Fibroblast of mammary gland (primary cell): Measurements from ENCODE around the gene POLN.

Source experiments
- DNase-seq: peaks from one replicate; pipeline ENCODE4 v3.0.0-alpha.2; 2010; ENCODE audit warnings: low read depth
- H3K4me3 ChIP-seq: 2 replicates; pipeline ENCODE4 v1.5.1; 2011; ENCODE audit warnings: low read depth, mild to moderate bottlenecking, low read length, moderate library complexity; ENCODE audit not compliant: control insufficient read depth
- CTCF ChIP-seq: conservative IDR thresholded peaks from 2 replicates; pipeline ENCODE4 v1.5.1; 2011; ENCODE audit warnings: low read depth, low read length, inconsistent platforms; ENCODE audit not compliant: control insufficient read depth, insufficient read depth

Gene POLN

GRCh38 chr4:2254665-2255500, 13.0 kb upstream of the POLN start:
- no peak for TF ChIP-seq CTCF
- no peak overlapping the region for H3K4me3 ChIP-seq
- DNase-seq = no peak

DNA sequence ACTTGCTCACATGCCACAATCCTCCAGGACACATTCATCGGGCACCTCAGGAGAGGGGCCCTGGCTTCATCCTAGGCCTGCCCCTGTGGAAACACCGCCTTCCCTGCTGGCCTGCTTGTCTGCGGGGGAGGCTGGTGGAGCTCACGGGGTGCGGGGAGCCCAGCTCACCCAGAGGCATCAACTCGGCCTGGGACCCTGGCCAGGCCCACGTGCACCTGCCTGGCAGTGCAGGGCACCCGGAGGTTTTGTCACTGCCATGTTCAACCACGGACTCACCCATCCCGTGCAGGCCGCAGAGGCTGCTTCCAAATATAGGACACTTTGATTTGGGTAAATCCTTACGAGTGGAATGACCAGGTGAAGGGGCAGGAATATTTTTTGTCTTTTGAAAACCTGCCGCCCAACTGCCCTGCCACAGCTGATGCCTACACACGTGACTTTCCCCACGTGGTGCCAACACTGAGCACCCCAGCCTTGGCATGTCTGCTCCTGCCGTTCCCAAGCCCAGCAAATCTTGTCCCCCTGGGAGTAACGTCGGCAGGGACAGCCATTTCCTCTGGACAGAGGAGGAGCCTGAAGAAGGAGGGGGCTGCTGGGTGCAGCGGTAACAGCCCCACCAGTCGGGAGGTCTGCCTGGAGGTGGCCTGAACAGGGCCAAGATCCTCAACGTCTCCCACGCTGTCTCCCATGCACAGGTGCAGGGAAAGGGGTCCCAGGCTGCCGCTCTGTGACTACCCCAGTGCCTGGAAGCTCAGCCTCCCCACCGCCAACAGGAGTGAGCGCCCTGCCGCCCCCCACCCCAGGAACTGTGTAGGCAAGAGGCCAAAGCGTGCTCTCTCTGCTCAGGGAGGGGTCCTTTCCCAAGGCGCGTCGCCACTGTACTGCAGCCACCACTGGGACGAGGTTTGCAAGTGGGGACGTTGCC, 11.5 kb upstream of the POLN start:
- no peak for DNase-seq
- TF ChIP-seq CTCF = no peak
- H3K4me3 ChIP-seq = no peak overlapping the region

DNA sequence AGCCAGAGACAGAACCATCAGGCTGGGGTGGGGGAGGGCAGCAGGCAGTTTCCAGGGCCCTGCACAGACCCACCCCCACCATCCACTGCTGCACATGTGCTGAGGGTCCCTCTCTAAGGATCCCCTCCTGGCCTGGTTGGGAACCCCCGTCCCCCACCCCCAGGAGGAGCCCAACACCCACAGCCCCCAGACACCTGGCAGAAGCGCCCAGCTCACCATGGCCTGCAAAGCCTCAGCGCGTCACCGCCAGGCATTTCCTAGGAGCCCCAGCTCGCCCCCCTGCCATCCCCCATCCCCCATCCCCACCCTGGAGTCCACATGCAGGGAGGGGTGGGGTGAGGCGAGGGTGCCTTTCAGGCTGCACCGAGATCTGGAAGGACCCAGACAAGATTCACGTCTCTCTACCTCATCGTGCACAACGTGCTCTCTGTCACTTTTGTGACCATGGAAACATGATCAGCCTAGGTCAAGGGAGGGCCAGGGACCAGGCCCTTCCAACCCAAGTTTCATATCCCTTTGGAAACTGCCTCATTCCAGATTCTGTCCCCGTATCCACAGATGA, 10.7 kb upstream of the POLN start:
- TF ChIP-seq CTCF = no peak
- DNase-seq = no peak
- no peak overlapping the region for H3K4me3 ChIP-seq

- no peak for TF ChIP-seq CTCF
- H3K4me3 ChIP-seq = no peak overlapping the region
- no peak for DNase-seq
Measured at GRCh38 chr4:2251795-2252529, 10.0 kb upstream of the POLN start.

- DNase-seq = no peak
- TF ChIP-seq CTCF = no peak
- no peak overlapping the region for H3K4me3 ChIP-seq
Measured at GRCh38 chr4:2251073-2251794, 9.3 kb upstream of the POLN start.
